Endothelial cell of umbilical vein (primary cell): ENCODE results near the gene AMOT. TPM values are rescaled to one million over a fixed set of nuclear protein-coding genes. Genes with fewer than 3 reads are reported as not detected.

ENCODE experiments used
- BruUV-seq: library from RNA; stranded (reverse); fragments of 400-500 nt; replicated peaks from 2 replicates; lab custom pipeline; 2021; lab: Mats Ljungman, UMichigan
- CTCF ChIA-PET: fragments of 300-600, 350-600 bp; sonication (Branson Sonifier 250); formaldehyde crosslinking; loops from one replicate; lab custom pipeline; 2021; ENCODE audit warnings: antibody characterized with exemption, inconsistent platforms; lab: Charles Lee
- POLR2A ChIA-PET: fragments of 300-600, 350-600 bp; sonication (Branson Sonifier 250); formaldehyde crosslinking; loops from one replicate; lab custom pipeline; 2021; ENCODE audit warnings: antibody characterized with exemption, inconsistent platforms; lab: Charles Lee
- DNase-seq: peaks from one replicate; pipeline ENCODE4 v3.0.0-alpha.2; 2011; ENCODE audit warnings: low read depth, low spot score
- FAIRE-seq: peaks from 2 replicates; lab custom pipeline; 2011; peaks lifted over from hg19 to GRCh38; lab: Jason Lieb, UNC
- H2AFZ ChIP-seq: 2 replicates; pipeline ENCODE4 v1.6.0; 2012; ENCODE audit warnings: low read depth, low read length, control low read depth, inconsistent platforms
- H3K27ac ChIP-seq: 2 replicates; pipeline ENCODE4 v1.5.1; 2011; ENCODE audit warnings: low read depth, mild to moderate bottlenecking, control low read depth, low read length, moderate library complexity; ENCODE audit not compliant: insufficient read depth
- H3K27me3 ChIP-seq, 2 experiments: 2 replicates each; pipeline versions ENCODE4 v1.6.0 to v1.6.1; 2011; ENCODE audit warnings: low read length in 2 of 2, mixed read lengths in 1 of 2; ENCODE audit not compliant: control insufficient read depth in 2 of 2, insufficient read depth in 2 of 2
- H3K36me3 ChIP-seq, 2 experiments: 2 replicates in 1 of 2; 3 replicates in 1 of 2; pipeline ENCODE4 v1.5.1; 2011; ENCODE audit warnings: low read length in 2 of 2, mild to moderate bottlenecking in 1 of 2, moderate library complexity in 1 of 2; ENCODE audit not compliant: control insufficient read depth in 2 of 2, insufficient read depth in 2 of 2; ENCODE audit errors: extremely low read depth in 1 of 2
- H3K4me1 ChIP-seq: 3 replicates; pipeline ENCODE4 v1.5.1; 2011; ENCODE audit warnings: mild to moderate bottlenecking, low read length; ENCODE audit not compliant: control insufficient read depth, insufficient read depth; ENCODE audit errors: extremely low read depth
- H3K4me2 ChIP-seq: 2 replicates; pipeline ENCODE4 v1.6.1; 2011; ENCODE audit warnings: low read length, control low read depth, mixed read lengths; ENCODE audit not compliant: insufficient read depth
- H3K4me3 ChIP-seq, 3 experiments: fragments of 200-600 bp in 1 of 3; sonication (generic), shearing (Covaris generic) in 1 of 3; replicated peaks in 1 of 3; 2 replicates each; pipeline ENCODE4 v1.5.1; 2011 to 2016; ENCODE audit warnings: control low read depth in 3 of 3, low read length in 3 of 3, mild to moderate bottlenecking in 2 of 3, inconsistent platforms in 1 of 3, low read depth in 1 of 3, moderate library complexity in 1 of 3; ENCODE audit not compliant: insufficient read depth in 1 of 3
- H3K79me2 ChIP-seq: 2 replicates; pipeline ENCODE4 v1.6.0; 2012; ENCODE audit warnings: low read length, inconsistent platforms; ENCODE audit not compliant: control insufficient read depth, insufficient read depth
- H3K9ac ChIP-seq: replicated peaks from 2 replicates; pipeline ENCODE3; 2011; ENCODE audit warnings: low read length, control low read depth; ENCODE audit not compliant: insufficient read depth; ENCODE audit errors: extremely low read depth
- H3K9me1 ChIP-seq: replicated peaks from 3 replicates; pipeline ENCODE4 v1.6.0; 2011; ENCODE audit warnings: mild to moderate bottlenecking, low read length; ENCODE audit not compliant: control insufficient read depth, insufficient read depth; ENCODE audit errors: extremely low read depth
- H3K9me3 ChIP-seq: replicated peaks from 2 replicates; pipeline ENCODE4 v1.5.1; 2012; ENCODE audit warnings: low read length, inconsistent platforms; ENCODE audit not compliant: control insufficient read depth, insufficient read depth
- H4K20me1 ChIP-seq: replicated peaks from 2 replicates; pipeline ENCODE3; 2011; ENCODE audit warnings: mild to moderate bottlenecking, low read length; ENCODE audit not compliant: control insufficient read depth, insufficient read depth; ENCODE audit errors: extremely low read depth
- CTCF ChIP-seq, 2 donors: IDR thresholded peaks; 1 replicate in 1 of 2; 2 replicates in 1 of 2; pipeline ENCODE4 v1.5.1; 2011; ENCODE audit warnings: low read length in 2 of 2, mild to moderate bottlenecking in 2 of 2, moderate library complexity in 2 of 2, control low read depth in 1 of 2, inconsistent platforms in 1 of 2, low read depth in 1 of 2; ENCODE audit not compliant: insufficient read depth in 1 of 2; ENCODE audit errors: extremely low read depth in 1 of 2
- GATA2 ChIP-seq: IDR thresholded peaks from 2 replicates; pipeline ENCODE4 v1.7.0; 2011; ENCODE audit warnings: low read depth, mild to moderate bottlenecking, moderate library complexity, mixed read lengths, low read length; ENCODE audit not compliant: insufficient read length, insufficient read depth
- JUN ChIP-seq: IDR thresholded peaks from 2 replicates; pipeline ENCODE4 v1.6.1; 2011; ENCODE audit warnings: borderline replicate concordance, low read depth; ENCODE audit not compliant: insufficient read length, insufficient read depth
- POLR2A ChIP-seq: IDR thresholded peaks from 2 replicates; pipeline ENCODE4 v1.6.1; 2012; ENCODE audit warnings: low read depth, mild to moderate bottlenecking, control low read depth, low read length
- POLR2AphosphoS5 ChIP-seq: IDR thresholded peaks from 2 replicates; pipeline ENCODE4 v1.6.1; 2012; ENCODE audit warnings: low read depth, mild to moderate bottlenecking, control low read depth, low read length, moderate library complexity; ENCODE audit not compliant: insufficient read depth
- dilution Hi-C: fragments of 300-500 bp; cut with MboI; formaldehyde crosslinking; loops from one replicate; pipeline ENCODE4 v1.15.0; 2019; ENCODE audit warnings: low sequenced_read_pairs; ENCODE audit not compliant: extremely low pct_ligation_motif_present
- intact Hi-C: fragments of 100-400 bp; cut with micrococcal nuclease; formaldehyde crosslinking; loops from one replicate; pipeline ENCODE4 v1.10.0; 2022
- polyA plus RNA-seq, 4 experiments: library from polyadenylated mRNA; depleted of rRNA in 3 of 4; stranded (reverse) in 3 of 4; unstranded in 1 of 4; fragments of >200 nt; gene quantifications; 2 replicates each; pipeline versions ENCODE4 v1.2.1 to v1.2.3, GENCODE V29; 2011 to 2012; ENCODE audit warnings: missing spikeins in 1 of 4
- total RNA-seq: library from RNA; stranded (reverse); gene quantifications from 2 replicates; pipeline ENCODE4 v1.2.3, GENCODE V29; 2021

The AMOT gene
- total and polyA plus RNA-seq, 2 donors (not counting 3 experiments of a cell fraction or from before 2014, with no cell fraction given), result 0.68 to 3.5 TPM

DNA sequence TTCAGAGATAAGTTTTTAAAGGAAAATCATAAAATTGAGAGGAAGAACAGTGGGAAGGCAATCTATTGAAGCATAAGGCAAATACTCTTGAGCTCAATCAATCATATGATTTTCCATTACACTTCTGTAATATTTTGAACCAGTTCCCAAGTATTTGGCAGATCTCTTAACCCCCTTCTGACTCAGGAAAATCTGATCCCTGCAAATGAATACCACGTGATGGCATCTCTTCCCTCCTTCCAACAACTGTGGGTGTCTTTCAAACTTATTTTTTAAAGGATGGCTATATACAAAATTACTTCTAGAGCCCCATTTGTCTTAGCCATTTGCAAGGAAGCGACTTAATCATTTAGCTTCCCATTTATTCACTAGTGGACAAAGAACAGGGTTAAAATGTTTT, 41.9 kb downstream of the AMOT start:
- no peak overlapping the region for H3K4me2 ChIP-seq
- no peak overlapping the region for H3K9ac ChIP-seq
- no peaks in the 10 kb centered on the region for H3K79me2 ChIP-seq
- H3K9me3 ChIP-seq, result no peaks in the 10 kb centered on the region
- ChIA-PET CTCF (no interaction called here), POLR2A (no interaction called here)
- no peak for TF ChIP-seq JUN
- H4K20me1 ChIP-seq, result no peaks in the 10 kb centered on the region
- no peak overlapping the region for H3K4me3 ChIP-seq
- BruUV-seq, result no TSS peak
- intact Hi-C loops (no loop called here), dilution Hi-C loops (no loop called here)
- no peaks in the 10 kb centered on the region for H3K27me3 ChIP-seq
- FAIRE-seq (no peak), DNase-seq (no peak)
- H3K36me3 ChIP-seq, result no peaks in the 10 kb centered on the region
- no peaks in the 10 kb centered on the region for H3K9me1 ChIP-seq
- no peaks in the 10 kb centered on the region for H3K4me1 ChIP-seq
- H2AFZ ChIP-seq, result no peak overlapping the region
- no peak overlapping the region for H3K27ac ChIP-seq

DNA sequence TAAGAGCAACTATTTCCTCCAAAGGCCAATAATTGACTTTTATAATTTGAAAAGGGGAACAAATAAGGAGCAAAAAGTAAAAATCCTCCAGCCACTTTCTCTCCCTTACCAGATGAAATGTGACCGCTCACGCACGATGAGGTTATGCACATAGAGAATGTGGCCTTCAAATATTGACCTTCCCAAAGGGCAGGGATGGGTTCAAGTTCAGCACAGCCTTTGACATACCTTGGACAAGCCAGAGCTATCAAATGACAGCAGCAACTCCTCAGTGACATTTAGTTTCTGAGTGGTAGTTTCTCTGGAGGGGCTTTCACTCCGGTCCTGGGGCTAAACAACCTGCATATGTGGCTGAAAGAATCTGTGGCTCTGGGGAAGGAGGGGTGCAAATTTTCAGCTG, 50.7 kb downstream of the AMOT start:
- DNase-seq, result no peak

More for the DNA sequence above, 50.7 kb downstream of the AMOT start:
- Histone ChIP-seq H3K36me3 (no peaks in the 10 kb centered on the region), H3K9ac (no peak overlapping the region), H3K4me2 (no peak overlapping the region), H3K27ac (no peak overlapping the region), H3K4me3 (no peak overlapping the region), H2AFZ (no peak overlapping the region), H3K27me3 (no peaks in the 10 kb centered on the region), H3K9me3 (no peaks in the 10 kb centered on the region), H3K4me1 (no peaks in the 10 kb centered on the region), H4K20me1 (no peaks in the 10 kb centered on the region), H3K9me1 (no peaks in the 10 kb centered on the region), H3K79me2 (no peaks in the 10 kb centered on the region)
- ChIA-PET CTCF (no interaction called here), POLR2A (no interaction called here)
- no TSS peak for BruUV-seq
- intact Hi-C loops (no loop called here), dilution Hi-C loops (no loop called here)
- TF ChIP-seq POLR2A (no peak), CTCF (IDR thresholded peaks at IDR 0.05; ENCODE audit: extremely low read depth in 1 of 2, insufficient read depth in 1 of 2, low read depth in 1 of 2, low read length in 2 of 2) (no peak), POLR2AphosphoS5 (no peak), GATA2 (no peak)
- no peak for FAIRE-seq
